Activated CD4-positive, alpha-beta memory T cell treated with anti-CD3 and anti-CD28 coated beads, Interleukin-2, amount 10 ng/mL, durations not matched to agents 7 days and 5 days (primary cell): ENCODE data around the gene FAM177A1. TPM values are rescaled to one million over a fixed set of nuclear protein-coding genes. Genes with fewer than 3 reads are reported as not detected.
"Not testable (repeated sequence)": the region's sequence is repeated elsewhere in the genome, so short reads cannot be mapped to it uniquely, and the experiment has no call there.

Experiments used
- CTCF ChIA-PET: fragments of 350-600 bp; sonication (Branson Sonifier 250); formaldehyde crosslinking; loops from one replicate; lab custom pipeline; 2021; ENCODE audit warnings: antibody characterized with exemption, inconsistent platforms; lab: Charles Lee
- POLR2A ChIA-PET: fragments of 350-600 bp; sonication (Branson Sonifier 250); formaldehyde crosslinking; loops from one replicate; lab custom pipeline; 2021; ENCODE audit warnings: antibody characterized with exemption; lab: Charles Lee
- DNase-seq: peaks from one replicate; pipeline ENCODE4 v3.0.0-alpha.2; 2020
- H3K27ac Mint-ChIP-seq: one replicate; pipeline ENCODE4 v1.8.0; 2021; ENCODE audit warnings: mild to moderate bottlenecking, mixed read lengths
- H3K27me3 Mint-ChIP-seq: one replicate; pipeline ENCODE4 v1.8.0; 2021; ENCODE audit warnings: mixed read lengths
- H3K36me3 Mint-ChIP-seq: one replicate; pipeline ENCODE4 v1.8.0; 2021; ENCODE audit warnings: low read depth, mixed read lengths
- H3K4me1 Mint-ChIP-seq: one replicate; pipeline ENCODE4 v1.8.0; 2021; ENCODE audit warnings: mixed read lengths
- H3K4me3 Mint-ChIP-seq: one replicate; pipeline ENCODE4 v1.8.0; 2021; ENCODE audit warnings: mild to moderate bottlenecking, mixed read lengths
- H3K9me3 Mint-ChIP-seq: one replicate; pipeline ENCODE4 v1.8.0; 2021; ENCODE audit warnings: mixed read lengths
- total RNA-seq, 2 experiments: library from RNA; stranded (reverse); gene quantifications; one replicate each; pipeline ENCODE4 v1.2.3, GENCODE V29; 2021

The FAM177A1 gene
- total RNA-seq, 2 experiments from 2014 or later, result 51.4 to 51.5 TPM

GRCh38 chr14:35043046-35043445 lies 3.0 kb upstream of the FAM177A1 start:
- POLR2A ChIA-PET, result interaction anchor here (1.0 to 3.0 kb wide), 2 partner anchors 60 to 170 kb away, joined by 3 to 9 read pairs; partner anchors contain the start of gene SRP54
- H3K4me3 Mint-ChIP-seq, result no peak overlapping the region
- H3K4me1 Mint-ChIP-seq, result peaks cover 23% of the 10 kb centered on the region
- no peaks in the 10 kb centered on the region for H3K9me3 Mint-ChIP-seq
- H3K27me3 Mint-ChIP-seq, result no peaks in the 10 kb centered on the region
- no peak overlapping the region for H3K27ac Mint-ChIP-seq
- no peak for DNase-seq
- CTCF ChIA-PET, result interaction anchor here (1.0 kb wide), 1 partner anchor 8 kb away, joined by 5 read pairs; no protein-coding TSS in a partner anchor
- H3K36me3 Mint-ChIP-seq, result peaks cover 5% of the 10 kb centered on the region

- Mint-ChIP-seq H3K4me3 (peak overlapping the region; percentile 83), H3K27me3 (no peaks in the 10 kb centered on the region), H3K9me3 (no peaks in the 10 kb centered on the region), H3K27ac (peak overlapping the region; percentile 96), H3K36me3 (peaks cover 13% of the 10 kb centered on the region), H3K4me1 (peaks cover 31% of the 10 kb centered on the region)
- POLR2A ChIA-PET, result interaction anchor here (0.6 to 3.5 kb wide), 21 partner anchors 11 to 372 kb away, joined by 3 to 97 read pairs (median 6); partner anchors contain the start of genes BAZ1A, NFKBIA, PPP2R3C and PRORP
- DNase-seq, result no peak
- CTCF ChIA-PET, result interaction anchor here (0.7 to 2.6 kb wide), 7 partner anchors 31 to 375 kb away, joined by 3 to 20 read pairs (median 5); partner anchors contain the start of gene SRP54
Observed at GRCh38 chr14:35044939-35045797, 904 bp upstream of the FAM177A1 start.

GRCh38 chr14:35045798-35046047 lies 349 bp upstream of the FAM177A1 start:
- peaks cover 18% of the 10 kb centered on the region for H3K36me3 Mint-ChIP-seq
- H3K27me3 Mint-ChIP-seq, result no peaks in the 10 kb centered on the region
- H3K27ac Mint-ChIP-seq, result peak overlapping the region; percentile 96
- no peaks in the 10 kb centered on the region for H3K9me3 Mint-ChIP-seq
- H3K4me3 Mint-ChIP-seq, result peak overlapping the region; percentile 83
- POLR2A ChIA-PET, result interaction anchor here (0.6 to 3.5 kb wide), 23 partner anchors 11 to 780 kb away, joined by 3 to 97 read pairs (median 6); partner anchors contain the start of genes BAZ1A, BRMS1L, CFL2 and NFKBIA
- no peak for DNase-seq
- H3K4me1 Mint-ChIP-seq, result peaks cover 36% of the 10 kb centered on the region
- CTCF ChIA-PET, result interaction anchor here (0.7 to 2.6 kb wide), 9 partner anchors 14 to 375 kb away, joined by 3 to 20 read pairs (median 5); partner anchors contain the start of genes PPP2R3C, PRORP and SRP54

GRCh38 chr14:35046751-35047536 lies 872 bp downstream of the FAM177A1 start:
- no peaks in the 10 kb centered on the region for H3K27me3 Mint-ChIP-seq
- DNase-seq, result peak; percentile 65
- H3K36me3 Mint-ChIP-seq, result peaks cover 25% of the 10 kb centered on the region
- POLR2A ChIA-PET, result interaction anchor here (0.6 to 3.5 kb wide), 27 partner anchors 9 to 416 kb away, joined by 3 to 97 read pairs (median 6); partner anchors contain the start of genes BAZ1A, CFL2, NFKBIA and PPP2R3C
- no peaks in the 10 kb centered on the region for H3K9me3 Mint-ChIP-seq
- H3K27ac Mint-ChIP-seq, result peak overlapping the region; percentile 96
- peak overlapping the region; percentile 83 for H3K4me3 Mint-ChIP-seq
- CTCF ChIA-PET, result interaction anchor here (0.6 to 2.6 kb wide), 10 partner anchors 15 to 374 kb away, joined by 3 to 20 read pairs (median 4); partner anchors contain the start of genes PPP2R3C, PRORP and SRP54
- H3K4me1 Mint-ChIP-seq, result peaks cover 37% of the 10 kb centered on the region

- Mint-ChIP-seq H3K9me3 (no peaks in the 10 kb centered on the region), H3K27ac (peak overlapping the region; percentile 96), H3K4me3 (peak overlapping the region; percentile 83), H3K4me1 (peaks cover 35% of the 10 kb centered on the region), H3K27me3 (no peaks in the 10 kb centered on the region), H3K36me3 (peaks cover 27% of the 10 kb centered on the region)
- POLR2A ChIA-PET, result interaction anchor here (3.2 to 3.5 kb wide), 2 partner anchors 66 to 74 kb away, joined by 37 to 97 read pairs; partner anchors contain the start of genes PPP2R3C, PRORP and SRP54
- no peak for DNase-seq
- CTCF ChIA-PET, result no interaction called here
Observed at GRCh38 chr14:35047976-35048513, 2.0 kb downstream of the FAM177A1 start.

GRCh38 chr14:35050652-35051051 lies 4.6 kb downstream of the FAM177A1 start:
- DNase-seq, result no peak
- Mint-ChIP-seq H3K27ac (no peak overlapping the region), H3K4me3 (no peak overlapping the region), H3K4me1 (peaks cover 27% of the 10 kb centered on the region), H3K27me3 (no peaks in the 10 kb centered on the region), H3K36me3 (peaks cover 32% of the 10 kb centered on the region), H3K9me3 (no peaks in the 10 kb centered on the region)
- ChIA-PET CTCF (no interaction called here), POLR2A (interaction anchor here (1.0 kb wide), 1 partner anchor 152 kb away, joined by 3 read pairs; no protein-coding TSS in a partner anchor)

GRCh38 chr14:35051796-35052195 lies 5.7 kb downstream of the FAM177A1 start:
- CTCF ChIA-PET, result no interaction called here
- Mint-ChIP-seq H3K4me1 (peaks cover 28% of the 10 kb centered on the region), H3K27me3 (no peaks in the 10 kb centered on the region), H3K4me3 (no peak overlapping the region), H3K36me3 (peaks cover 37% of the 10 kb centered on the region), H3K27ac (no peak overlapping the region), H3K9me3 (no peaks in the 10 kb centered on the region)
- POLR2A ChIA-PET, result no interaction called here
- DNase-seq, result no peak

GRCh38 chr14:35052637-35053036 lies 6.6 kb downstream of the FAM177A1 start:
- H3K9me3 Mint-ChIP-seq, result no peaks in the 10 kb centered on the region
- ChIA-PET POLR2A (no interaction called here), CTCF (no interaction called here)
- peaks cover 42% of the 10 kb centered on the region for H3K36me3 Mint-ChIP-seq
- no peaks in the 10 kb centered on the region for H3K27me3 Mint-ChIP-seq
- DNase-seq, result no peak
- no peak overlapping the region for H3K27ac Mint-ChIP-seq
- peaks cover 27% of the 10 kb centered on the region for H3K4me1 Mint-ChIP-seq
- H3K4me3 Mint-ChIP-seq, result no peak overlapping the region

- H3K4me3 Mint-ChIP-seq, CTCF ChIA-PET, H3K9me3 Mint-ChIP-seq, H3K27me3 Mint-ChIP-seq, POLR2A ChIA-PET, H3K27ac Mint-ChIP-seq, DNase-seq: not testable (repeated sequence)
- Mint-ChIP-seq H3K36me3 (peaks cover 41% of the 10 kb centered on the region), H3K4me1 (peaks cover 13% of the 10 kb centered on the region)
Observed at GRCh38 chr14:35061113-35061791, 15.2 kb downstream of the FAM177A1 start.

- DNase-seq, H3K4me1 Mint-ChIP-seq, H3K4me3 Mint-ChIP-seq, H3K27me3 Mint-ChIP-seq, H3K27ac Mint-ChIP-seq, H3K9me3 Mint-ChIP-seq, CTCF ChIA-PET: not testable (repeated sequence)
- POLR2A ChIA-PET, result interaction anchor here (2.4 kb wide), 1 partner anchor 19 kb away, joined by 6 read pairs; the partner anchor contains the start of gene FAM177A1
- H3K36me3 Mint-ChIP-seq, result peaks cover 41% of the 10 kb centered on the region
Observed at GRCh38 chr14:35065731-35066130, 19.7 kb downstream of the FAM177A1 start.

- no peak overlapping the region for H3K4me3 Mint-ChIP-seq
- peaks cover 46% of the 10 kb centered on the region for H3K36me3 Mint-ChIP-seq
- no peaks in the 10 kb centered on the region for H3K4me1 Mint-ChIP-seq
- ChIA-PET CTCF (interaction anchor here (0.7 kb wide), 1 partner anchor 380 kb away, joined by 3 read pairs; no protein-coding TSS in a partner anchor), POLR2A (no interaction called here)
- no peak for DNase-seq
- no peaks in the 10 kb centered on the region for H3K9me3 Mint-ChIP-seq
- H3K27ac Mint-ChIP-seq, result no peak overlapping the region
- no peaks in the 10 kb centered on the region for H3K27me3 Mint-ChIP-seq
Observed at GRCh38 chr14:35068238-35069012, 22.4 kb downstream of the FAM177A1 start.
